DOHH2 (cell line): Measurements from ENCODE around the gene PABPC3.

Experiments used
- EZH2phosphoT487 ChIP-seq: fragments of 200-600 bp; sonication (generic); IDR thresholded peaks from 2 replicates; pipeline ENCODE4 v1.6.1; 2017; ENCODE audit warnings: borderline replicate concordance, mild to moderate bottlenecking, antibody characterized with exemption, low read length, moderate library complexity, mixed read lengths
- TF ChIP-seq, protein P1 (sequence below): fragments of 200-600 bp; sonication (generic); IDR thresholded peaks from one replicate; pipeline ENCODE4 v1.5.1; 2014; ENCODE audit warnings: antibody characterized with exemption, mild to moderate bottlenecking, low read depth, low read length; ENCODE audit not compliant: poor library complexity, severe bottlenecking

DNA sequence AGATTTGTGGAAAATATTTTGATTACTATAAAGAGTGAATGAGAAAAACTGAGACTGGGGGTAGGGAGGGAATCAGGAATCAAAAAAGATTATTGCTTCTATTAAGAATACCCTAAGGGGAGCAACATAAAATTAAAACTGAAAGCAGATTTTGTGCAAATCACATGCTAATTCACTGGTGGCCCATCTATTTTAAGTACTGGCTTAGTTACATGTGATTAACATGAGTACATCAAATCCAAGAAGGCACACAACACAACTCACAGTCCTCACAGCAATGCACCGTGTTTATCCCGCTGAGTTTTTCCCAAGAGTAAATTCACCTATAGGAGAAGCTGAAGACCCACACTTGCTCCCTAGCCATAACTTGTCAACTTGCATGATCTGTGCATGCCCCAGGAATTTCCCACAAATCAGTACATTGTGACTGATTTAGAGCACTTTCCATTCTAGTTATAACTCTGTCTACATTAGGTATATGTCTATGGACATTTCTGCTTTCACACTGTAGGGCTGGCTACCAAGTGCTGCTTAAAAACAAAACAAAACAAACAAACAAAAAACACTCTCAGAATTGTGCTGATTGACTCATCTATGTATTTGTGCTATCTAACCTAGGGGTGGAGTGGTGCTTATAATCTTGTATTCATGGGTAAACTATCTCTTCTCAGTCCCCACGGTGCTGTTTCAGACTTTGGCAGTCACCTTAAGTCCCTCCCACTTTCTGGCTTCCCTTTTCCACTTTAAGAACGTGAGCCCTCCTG is 51.9 kb downstream of the PABPC3 start:
- TF ChIP-seq, protein P1, sequence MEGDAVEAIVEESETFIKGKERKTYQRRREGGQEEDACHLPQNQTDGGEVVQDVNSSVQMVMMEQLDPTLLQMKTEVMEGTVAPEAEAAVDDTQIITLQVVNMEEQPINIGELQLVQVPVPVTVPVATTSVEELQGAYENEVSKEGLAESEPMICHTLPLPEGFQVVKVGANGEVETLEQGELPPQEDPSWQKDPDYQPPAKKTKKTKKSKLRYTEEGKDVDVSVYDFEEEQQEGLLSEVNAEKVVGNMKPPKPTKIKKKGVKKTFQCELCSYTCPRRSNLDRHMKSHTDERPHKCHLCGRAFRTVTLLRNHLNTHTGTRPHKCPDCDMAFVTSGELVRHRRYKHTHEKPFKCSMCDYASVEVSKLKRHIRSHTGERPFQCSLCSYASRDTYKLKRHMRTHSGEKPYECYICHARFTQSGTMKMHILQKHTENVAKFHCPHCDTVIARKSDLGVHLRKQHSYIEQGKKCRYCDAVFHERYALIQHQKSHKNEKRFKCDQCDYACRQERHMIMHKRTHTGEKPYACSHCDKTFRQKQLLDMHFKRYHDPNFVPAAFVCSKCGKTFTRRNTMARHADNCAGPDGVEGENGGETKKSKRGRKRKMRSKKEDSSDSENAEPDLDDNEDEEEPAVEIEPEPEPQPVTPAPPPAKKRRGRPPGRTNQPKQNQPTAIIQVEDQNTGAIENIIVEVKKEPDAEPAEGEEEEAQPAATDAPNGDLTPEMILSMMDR, result no peak
- TF ChIP-seq EZH2phosphoT487, result no peak
